ENCODE results near the gene ZNF133.

DNA sequence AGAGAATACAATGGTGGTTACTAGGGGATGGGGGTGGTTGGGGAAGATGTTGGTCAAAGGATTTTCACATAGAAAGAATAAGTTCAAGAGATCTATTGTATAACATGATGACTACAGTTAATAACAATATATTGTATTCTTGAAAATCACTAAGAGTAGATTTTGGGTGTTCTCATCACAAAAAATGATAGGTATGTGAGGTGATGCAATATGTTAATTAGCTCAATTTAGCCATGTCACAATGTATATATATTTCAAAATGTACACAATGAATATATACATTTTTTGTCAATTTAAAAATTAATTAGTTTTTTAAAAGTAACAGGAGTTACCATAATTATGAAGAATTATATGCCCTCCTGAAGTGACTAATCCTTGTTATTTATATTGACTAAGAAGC lies 22.3 kb downstream of the ZNF133 start:
- TF ChIP-seq ZFP30 (CRISPR knock-in tag; IDR thresholded peaks at IDR 0.05): no peak
- no peak for TF ChIP-seq ZNF565 (CRISPR knock-in tag; conservative IDR thresholded peaks at IDR 0.05; ENCODE audit: low read depth)
- no peak for TF ChIP-seq ARNTL (CRISPR knock-in tag; IDR thresholded peaks at IDR 0.05; ENCODE audit: borderline replicate concordance, low read depth)
- no peak for TF ChIP-seq RARB (CRISPR knock-in tag; IDR thresholded peaks at IDR 0.05)
- TF ChIP-seq ESRRG (CRISPR knock-in tag; IDR thresholded peaks at IDR 0.05): no peak
- TF ChIP-seq, protein P1, sequence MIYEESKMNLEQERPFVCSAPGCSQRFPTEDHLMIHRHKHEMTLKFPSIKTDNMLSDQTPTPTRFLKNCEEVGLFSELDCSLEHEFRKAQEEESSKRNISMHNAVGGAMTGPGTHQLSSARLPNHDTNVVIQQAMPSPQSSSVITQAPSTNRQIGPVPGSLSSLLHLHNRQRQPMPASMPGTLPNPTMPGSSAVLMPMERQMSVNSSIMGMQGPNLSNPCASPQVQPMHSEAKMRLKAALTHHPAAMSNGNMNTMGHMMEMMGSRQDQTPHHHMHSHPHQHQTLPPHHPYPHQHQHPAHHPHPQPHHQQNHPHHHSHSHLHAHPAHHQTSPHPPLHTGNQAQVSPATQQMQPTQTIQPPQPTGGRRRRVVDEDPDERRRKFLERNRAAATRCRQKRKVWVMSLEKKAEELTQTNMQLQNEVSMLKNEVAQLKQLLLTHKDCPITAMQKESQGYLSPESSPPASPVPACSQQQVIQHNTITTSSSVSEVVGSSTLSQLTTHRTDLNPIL (CRISPR knock-in tag; IDR thresholded peaks at IDR 0.05; ENCODE audit: low read depth): no peak
- TF ChIP-seq, protein P2, sequence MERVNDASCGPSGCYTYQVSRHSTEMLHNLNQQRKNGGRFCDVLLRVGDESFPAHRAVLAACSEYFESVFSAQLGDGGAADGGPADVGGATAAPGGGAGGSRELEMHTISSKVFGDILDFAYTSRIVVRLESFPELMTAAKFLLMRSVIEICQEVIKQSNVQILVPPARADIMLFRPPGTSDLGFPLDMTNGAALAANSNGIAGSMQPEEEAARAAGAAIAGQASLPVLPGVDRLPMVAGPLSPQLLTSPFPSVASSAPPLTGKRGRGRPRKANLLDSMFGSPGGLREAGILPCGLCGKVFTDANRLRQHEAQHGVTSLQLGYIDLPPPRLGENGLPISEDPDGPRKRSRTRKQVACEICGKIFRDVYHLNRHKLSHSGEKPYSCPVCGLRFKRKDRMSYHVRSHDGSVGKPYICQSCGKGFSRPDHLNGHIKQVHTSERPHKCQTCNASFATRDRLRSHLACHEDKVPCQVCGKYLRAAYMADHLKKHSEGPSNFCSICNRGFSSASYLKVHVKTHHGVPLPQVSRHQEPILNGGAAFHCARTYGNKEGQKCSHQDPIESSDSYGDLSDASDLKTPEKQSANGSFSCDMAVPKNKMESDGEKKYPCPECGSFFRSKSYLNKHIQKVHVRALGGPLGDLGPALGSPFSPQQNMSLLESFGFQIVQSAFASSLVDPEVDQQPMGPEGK (CRISPR knock-in tag; IDR thresholded peaks at IDR 0.05; ENCODE audit: borderline replicate concordance): no peak
- TF ChIP-seq, protein P3, sequence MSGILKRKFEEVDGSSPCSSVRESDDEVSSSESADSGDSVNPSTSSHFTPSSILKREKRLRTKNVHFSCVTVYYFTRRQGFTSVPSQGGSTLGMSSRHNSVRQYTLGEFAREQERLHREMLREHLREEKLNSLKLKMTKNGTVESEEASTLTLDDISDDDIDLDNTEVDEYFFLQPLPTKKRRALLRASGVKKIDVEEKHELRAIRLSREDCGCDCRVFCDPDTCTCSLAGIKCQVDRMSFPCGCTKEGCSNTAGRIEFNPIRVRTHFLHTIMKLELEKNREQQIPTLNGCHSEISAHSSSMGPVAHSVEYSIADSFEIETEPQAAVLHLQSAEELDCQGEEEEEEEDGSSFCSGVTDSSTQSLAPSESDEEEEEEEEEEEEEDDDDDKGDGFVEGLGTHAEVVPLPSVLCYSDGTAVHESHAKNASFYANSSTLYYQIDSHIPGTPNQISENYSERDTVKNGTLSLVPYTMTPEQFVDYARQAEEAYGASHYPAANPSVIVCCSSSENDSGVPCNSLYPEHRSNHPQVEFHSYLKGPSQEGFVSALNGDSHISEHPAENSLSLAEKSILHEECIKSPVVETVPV (CRISPR knock-in tag; IDR thresholded peaks at IDR 0.05): no peak
- TF ChIP-seq ZFP3 (CRISPR knock-in tag; IDR thresholded peaks at IDR 0.05): no peak
